ENCODE results near the gene MTERF2. TPM values are rescaled to one million over a fixed set of nuclear protein-coding genes. Genes with fewer than 3 reads are reported as not detected.

MTERF2 gene
- total RNA-seq, 1 experiment from 2014 or later, result 10.6 TPM

DNA sequence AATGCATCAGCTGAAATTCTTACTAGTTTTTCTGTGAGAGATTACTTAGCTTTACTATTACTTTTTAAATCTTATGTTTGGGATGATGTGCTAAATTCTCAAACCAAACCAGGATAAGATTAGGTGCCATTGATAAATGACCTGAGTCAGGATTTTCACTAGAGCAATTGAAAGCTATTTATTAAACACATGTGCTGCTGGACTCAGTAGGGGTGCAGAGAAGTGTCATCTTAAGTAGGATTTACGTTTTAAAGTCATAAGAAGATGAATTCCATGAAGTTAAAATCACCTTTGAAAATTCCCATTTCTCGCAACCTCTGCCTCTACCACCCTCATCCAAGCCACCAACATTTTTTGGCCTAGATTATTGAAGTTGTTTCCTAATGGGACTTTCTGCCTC lies 22.4 kb downstream of the MTERF2 start:
- Mint-ChIP-seq H3K27me3 (ENCODE audit: unreplicated experiment) (no peaks in the 10 kb centered on the region), H3K9me3 (ENCODE audit: low read depth, unreplicated experiment) (no peaks in the 10 kb centered on the region), H3K4me3 (ENCODE audit: low read depth, unreplicated experiment) (no peak overlapping the region), H3K36me3 (ENCODE audit: insufficient read depth, unreplicated experiment) (peaks cover 23% of the 10 kb centered on the region), H3K27ac (ENCODE audit: unreplicated experiment) (no peak overlapping the region), H3K4me1 (ENCODE audit: low read depth, unreplicated experiment) (peaks cover 19% of the 10 kb centered on the region)
- no TSS peak for BruUV-seq (replicated peaks)
- TF ChIP-seq, protein P1, sequence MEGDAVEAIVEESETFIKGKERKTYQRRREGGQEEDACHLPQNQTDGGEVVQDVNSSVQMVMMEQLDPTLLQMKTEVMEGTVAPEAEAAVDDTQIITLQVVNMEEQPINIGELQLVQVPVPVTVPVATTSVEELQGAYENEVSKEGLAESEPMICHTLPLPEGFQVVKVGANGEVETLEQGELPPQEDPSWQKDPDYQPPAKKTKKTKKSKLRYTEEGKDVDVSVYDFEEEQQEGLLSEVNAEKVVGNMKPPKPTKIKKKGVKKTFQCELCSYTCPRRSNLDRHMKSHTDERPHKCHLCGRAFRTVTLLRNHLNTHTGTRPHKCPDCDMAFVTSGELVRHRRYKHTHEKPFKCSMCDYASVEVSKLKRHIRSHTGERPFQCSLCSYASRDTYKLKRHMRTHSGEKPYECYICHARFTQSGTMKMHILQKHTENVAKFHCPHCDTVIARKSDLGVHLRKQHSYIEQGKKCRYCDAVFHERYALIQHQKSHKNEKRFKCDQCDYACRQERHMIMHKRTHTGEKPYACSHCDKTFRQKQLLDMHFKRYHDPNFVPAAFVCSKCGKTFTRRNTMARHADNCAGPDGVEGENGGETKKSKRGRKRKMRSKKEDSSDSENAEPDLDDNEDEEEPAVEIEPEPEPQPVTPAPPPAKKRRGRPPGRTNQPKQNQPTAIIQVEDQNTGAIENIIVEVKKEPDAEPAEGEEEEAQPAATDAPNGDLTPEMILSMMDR (IDR thresholded peaks at IDR 0.05; ENCODE audit: unreplicated experiment), result no peak
- intact Hi-C loops (cut with micrococcal nuclease; ENCODE audit: unreplicated experiment), result no loop called here
- CTCF ChIA-PET, result no interaction called here
- no peak for DNase-seq

GRCh38 chr12:106962286-106962685 lies 24.7 kb downstream of the MTERF2 start:
- TF ChIP-seq, protein P1 (IDR thresholded peaks at IDR 0.05; ENCODE audit: unreplicated experiment), result no peak
- Mint-ChIP-seq H3K9me3 (ENCODE audit: low read depth, unreplicated experiment) (no peaks in the 10 kb centered on the region), H3K4me1 (ENCODE audit: low read depth, unreplicated experiment) (peaks cover 19% of the 10 kb centered on the region), H3K36me3 (ENCODE audit: insufficient read depth, unreplicated experiment) (peaks cover 23% of the 10 kb centered on the region), H3K4me3 (ENCODE audit: low read depth, unreplicated experiment) (no peak overlapping the region), H3K27ac (ENCODE audit: unreplicated experiment) (no peak overlapping the region), H3K27me3 (ENCODE audit: unreplicated experiment) (no peaks in the 10 kb centered on the region)
- no TSS peak for BruUV-seq (replicated peaks)
- intact Hi-C loops (cut with micrococcal nuclease; ENCODE audit: unreplicated experiment), result no loop called here
- no peak for DNase-seq
- CTCF ChIA-PET, result interaction anchor here (0.6 kb wide), 1 partner anchor 52 kb away, joined by 3 read pairs; no protein-coding TSS in a partner anchor

DNA sequence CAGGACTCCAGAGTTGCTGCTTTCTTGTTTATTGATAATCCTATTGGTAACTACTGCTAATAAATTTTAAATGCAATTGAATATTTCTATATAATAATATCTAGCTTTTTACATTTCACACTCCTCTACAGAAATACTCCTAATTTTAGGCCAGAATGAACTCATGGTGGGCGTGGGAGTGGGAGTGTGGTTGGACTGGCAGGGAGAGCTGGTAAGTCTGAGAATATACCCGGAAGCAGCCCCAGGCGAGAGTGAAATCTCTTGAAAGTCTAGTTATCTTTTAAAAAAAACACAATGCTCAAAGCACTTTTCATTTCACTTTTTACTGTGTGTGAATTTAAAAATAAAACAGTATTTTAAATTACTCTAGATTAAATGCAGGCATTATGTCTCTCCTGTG lies 26.5 kb downstream of the MTERF2 start:
- Mint-ChIP-seq H3K27ac (ENCODE audit: unreplicated experiment) (no peak overlapping the region), H3K27me3 (ENCODE audit: unreplicated experiment) (no peaks in the 10 kb centered on the region), H3K4me3 (ENCODE audit: low read depth, unreplicated experiment) (no peak overlapping the region), H3K4me1 (ENCODE audit: low read depth, unreplicated experiment) (peaks cover 19% of the 10 kb centered on the region), H3K36me3 (ENCODE audit: insufficient read depth, unreplicated experiment) (peaks cover 36% of the 10 kb centered on the region), H3K9me3 (ENCODE audit: low read depth, unreplicated experiment) (no peaks in the 10 kb centered on the region)
- intact Hi-C loops (cut with micrococcal nuclease; ENCODE audit: unreplicated experiment), result no loop called here
- TF ChIP-seq, protein P1 (IDR thresholded peaks at IDR 0.05; ENCODE audit: unreplicated experiment), result no peak
- CTCF ChIA-PET, result no interaction called here
- DNase-seq, result no peak
- BruUV-seq (replicated peaks), result no TSS peak

- H3K27me3 Mint-ChIP-seq (ENCODE audit: unreplicated experiment), result no peaks in the 10 kb centered on the region
- H3K9me3 Mint-ChIP-seq (ENCODE audit: low read depth, unreplicated experiment), result no peaks in the 10 kb centered on the region
- CTCF ChIA-PET, result no interaction called here
- peaks cover 18% of the 10 kb centered on the region for H3K4me1 Mint-ChIP-seq (ENCODE audit: low read depth, unreplicated experiment)
- peak overlapping the region; percentile 57 for H3K27ac Mint-ChIP-seq (ENCODE audit: unreplicated experiment)
- no peak for DNase-seq
- TF ChIP-seq, protein P1 (IDR thresholded peaks at IDR 0.05; ENCODE audit: unreplicated experiment), result no peak
- peak overlapping the region; percentile 77 for H3K4me3 Mint-ChIP-seq (ENCODE audit: low read depth, unreplicated experiment)
- BruUV-seq (replicated peaks), result TSS peak; percentile 39
- peaks cover 36% of the 10 kb centered on the region for H3K36me3 Mint-ChIP-seq (ENCODE audit: insufficient read depth, unreplicated experiment)
- intact Hi-C loops (cut with micrococcal nuclease; ENCODE audit: unreplicated experiment), result loop anchor here (2.0 kb wide), 1 partner anchor 15 kb away; no protein-coding TSS in a partner anchor
Observed at GRCh38 chr12:106957583-106957982, 29.4 kb downstream of the MTERF2 start.
